HUES64 (cell line): ENCODE measurements around the gene POTEF. TPM values are rescaled to one million over a fixed set of nuclear protein-coding genes. Genes with fewer than 3 reads are reported as not detected.
"Not testable (repeated sequence)": the region's sequence is repeated elsewhere in the genome, so short reads cannot be mapped to it uniquely, and the experiment has no call there.

Experiments
- H3K27ac ChIP-seq: 2 replicates; pipeline ENCODE4 v1.7.0; 2013; ENCODE audit warnings: low read depth, low read length, inconsistent platforms
- H3K27me3 ChIP-seq: 2 replicates; pipeline ENCODE4 v1.6.1; 2013; ENCODE audit warnings: mild to moderate bottlenecking, low read length; ENCODE audit not compliant: insufficient read depth
- H3K36me3 ChIP-seq: 2 replicates; pipeline ENCODE4 v1.6.1; 2013; ENCODE audit warnings: mild to moderate bottlenecking, low read length; ENCODE audit not compliant: insufficient read depth
- H3K4me1 ChIP-seq: 2 replicates; pipeline ENCODE4 v1.6.1; 2013; ENCODE audit warnings: mild to moderate bottlenecking, low read length, moderate library complexity; ENCODE audit not compliant: insufficient read depth
- H3K4me3 ChIP-seq: 2 replicates; pipeline ENCODE4 v1.5.1; 2013; ENCODE audit warnings: mild to moderate bottlenecking, low read length, moderate library complexity
- H3K9ac ChIP-seq: 2 replicates; pipeline ENCODE4 v1.6.1; 2013; ENCODE audit warnings: mild to moderate bottlenecking, low read depth, low read length
- H3K9me3 ChIP-seq: 2 replicates; pipeline ENCODE4 v1.6.1; 2013; ENCODE audit warnings: low read depth, low read length; ENCODE audit not compliant: insufficient read depth
- WGBS: fragments of 150-250, 120-280 bp; methylation state at CpG from one replicate; pipeline ENCODE4 v1.1.7; 2013; ENCODE audit warnings: missing lambda C conversion rate; 5-methylcytosine and 5-hydroxymethylcytosine counted together
- polyA plus RNA-seq, 2 experiments: library from polyadenylated mRNA; stranded (reverse); fragments of 50-300 nt; gene quantifications; one replicate each; pipeline ENCODE4 v1.2.3, GENCODE V29; 2013

POTEF gene
- 0.10 TPM for polyA plus RNA-seq (2013, experiment 1 of 2)
- 0.25 TPM for polyA plus RNA-seq (2013, experiment 2 of 2)

- H3K36me3 ChIP-seq, H3K9me3 ChIP-seq, H3K27me3 ChIP-seq, H3K27ac ChIP-seq, H3K9ac ChIP-seq, H3K4me1 ChIP-seq: not testable (repeated sequence)
- 96% methylated on average over 17 of the region's 29 CpGs for WGBS
- peak within 1 kb of the TSS; percentile 30; the same call in 1 of the 2 replicates for H3K4me3 ChIP-seq
Measured at GRCh38 chr2:130129120-130129829, at the start of gene POTEF. TSS of gene POTEF (minus strand) at chr2:130129222. CDS start at chr2:130120515, 8,707 bp downstream.

GRCh38 chr2:130174866-130175265, 45.8 kb upstream of the POTEF start:
- H3K4me1 ChIP-seq, H3K4me3 ChIP-seq, H3K9ac ChIP-seq, H3K9me3 ChIP-seq, H3K27me3 ChIP-seq, H3K27ac ChIP-seq: not testable (repeated sequence)
- peaks cover 62% of the 10 kb centered on the region for H3K36me3 ChIP-seq
- WGBS = 92% methylated on average over 5 of the region's 5 CpGs

- Histone ChIP-seq H3K27me3 (no peaks in the 10 kb centered on the region), H3K36me3 (peaks cover 95% of the 10 kb centered on the region), H3K4me3 (no peak overlapping the region), H3K27ac (no peak overlapping the region), H3K9ac (no peak overlapping the region), H3K9me3 (no peaks in the 10 kb centered on the region), H3K4me1 (no peaks in the 10 kb centered on the region)
- WGBS = 97% methylated on average over 7 of the region's 7 CpGs
Measured at GRCh38 chr2:130169896-130170295, 40.9 kb upstream of the POTEF start.

- H3K27me3 ChIP-seq, H3K4me3 ChIP-seq, H3K9me3 ChIP-seq, H3K9ac ChIP-seq, H3K27ac ChIP-seq, H3K4me1 ChIP-seq: not testable (repeated sequence)
- WGBS = 100% methylated on average over 3 of the region's 3 CpGs
- peaks cover 95% of the 10 kb centered on the region for H3K36me3 ChIP-seq
Measured at GRCh38 chr2:130169163-130169562, 40.1 kb upstream of the POTEF start.

GRCh38 chr2:130166611-130167010, 37.6 kb upstream of the POTEF start:
- H3K4me1 ChIP-seq = not testable (repeated sequence)

GRCh38 chr2:130165293-130166016, 36.4 kb upstream of the POTEF start:
- H3K27ac ChIP-seq = no peak overlapping the region
- no peaks in the 10 kb centered on the region for H3K4me1 ChIP-seq
- no peaks in the 10 kb centered on the region for H3K27me3 ChIP-seq
- peaks cover 75% of the 10 kb centered on the region for H3K36me3 ChIP-seq
- no peak overlapping the region for H3K4me3 ChIP-seq
- H3K9ac ChIP-seq = no peak overlapping the region
- 97% methylated on average over 7 of the region's 8 CpGs for WGBS
- no peaks in the 10 kb centered on the region for H3K9me3 ChIP-seq

More at GRCh38 chr2:130166611-130167010, 37.6 kb upstream of the POTEF start:
- H3K27me3 ChIP-seq, H3K9me3 ChIP-seq, H3K4me3 ChIP-seq, H3K27ac ChIP-seq, H3K9ac ChIP-seq: not testable (repeated sequence)
- 93% methylated on average over 3 of the region's 3 CpGs for WGBS
- H3K36me3 ChIP-seq = peaks cover 85% of the 10 kb centered on the region

- 95% methylated on average over 9 of the region's 9 CpGs for WGBS
- peaks cover 65% of the 10 kb centered on the region for H3K36me3 ChIP-seq
Measured at GRCh38 chr2:130162968-130163367, 33.9 kb upstream of the POTEF start.

GRCh38 chr2:130162486-130162885, 33.5 kb upstream of the POTEF start:
- not testable (repeated sequence) for H3K4me1 ChIP-seq, H3K9ac ChIP-seq, H3K27ac ChIP-seq, H3K4me3 ChIP-seq, H3K9me3 ChIP-seq, H3K27me3 ChIP-seq
- peaks cover 60% of the 10 kb centered on the region for H3K36me3 ChIP-seq
- 95% methylated on average over 7 of the region's 7 CpGs for WGBS

More at GRCh38 chr2:130162968-130163367, 33.9 kb upstream of the POTEF start:
- H3K9ac ChIP-seq = no peak overlapping the region
- no peaks in the 10 kb centered on the region for H3K4me1 ChIP-seq
- no peaks in the 10 kb centered on the region for H3K27me3 ChIP-seq
- no peak overlapping the region for H3K27ac ChIP-seq
- H3K4me3 ChIP-seq = no peak overlapping the region
- H3K9me3 ChIP-seq = no peaks in the 10 kb centered on the region

- not testable (repeated sequence) for H3K9ac ChIP-seq, H3K4me1 ChIP-seq, H3K27me3 ChIP-seq, H3K27ac ChIP-seq, H3K4me3 ChIP-seq, H3K9me3 ChIP-seq
- peaks cover 46% of the 10 kb centered on the region for H3K36me3 ChIP-seq
- WGBS = 80% methylated on average over 25 of the region's 25 CpGs
Measured at GRCh38 chr2:130160838-130161705, 32.0 kb upstream of the POTEF start.

GRCh38 chr2:130160131-130160530, 31.1 kb upstream of the POTEF start:
- Histone ChIP-seq H3K36me3 (peaks cover 44% of the 10 kb centered on the region), H3K9me3 (no peaks in the 10 kb centered on the region), H3K4me1 (no peaks in the 10 kb centered on the region), H3K4me3 (no peak overlapping the region), H3K9ac (no peak overlapping the region), H3K27ac (no peak overlapping the region), H3K27me3 (no peaks in the 10 kb centered on the region)
- 97% methylated on average over 6 of the region's 6 CpGs for WGBS

GRCh38 chr2:130159376-130159775, 30.4 kb upstream of the POTEF start:
- not testable (repeated sequence) for H3K9ac ChIP-seq, H3K9me3 ChIP-seq, H3K27ac ChIP-seq, H3K4me1 ChIP-seq, H3K4me3 ChIP-seq, H3K27me3 ChIP-seq
- WGBS = 100% methylated on average over 3 of the region's 4 CpGs
- H3K36me3 ChIP-seq = peaks cover 45% of the 10 kb centered on the region
